ENCODE results near the gene PPP2R3A. TPM values are rescaled to one million over a fixed set of nuclear protein-coding genes. Genes with fewer than 3 reads are reported as not detected.
"Not testable (repeated sequence)": the region's sequence is repeated elsewhere in the genome, so short reads cannot be mapped to it uniquely, and the experiment has no call there.

The PPP2R3A gene
- total RNA-seq, 1 experiment from 2014 or later = not detected

DNA sequence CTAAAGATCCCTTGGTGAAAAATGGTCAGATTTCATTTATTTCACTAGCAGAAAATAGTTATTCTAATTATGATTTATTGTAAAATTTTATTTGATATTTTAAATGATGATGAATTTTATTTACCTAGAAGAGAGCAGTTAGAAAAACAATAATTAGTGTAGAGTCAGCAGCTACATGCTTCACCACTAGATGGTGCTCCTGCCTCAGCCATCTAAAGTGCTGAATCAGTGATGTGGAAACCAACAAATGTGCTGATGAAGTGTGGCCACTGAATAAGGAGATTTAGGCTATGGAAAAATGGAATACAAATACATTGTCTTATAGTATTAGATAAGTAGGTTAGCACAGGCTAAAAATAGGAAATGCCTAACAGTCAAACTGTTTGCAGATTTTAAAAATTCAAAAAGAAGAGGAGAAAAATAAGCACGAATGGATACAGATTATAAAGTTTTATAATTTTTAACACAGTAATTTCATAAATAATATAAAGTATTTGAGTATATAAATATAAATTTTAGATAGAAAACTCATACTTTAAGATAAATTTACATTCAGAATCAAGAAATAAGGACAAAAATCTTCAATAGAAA is 109.8 kb downstream of the PPP2R3A start:
- DNase-seq = peak; percentile 87
- no peaks in the 10 kb centered on the region for H3K9me3 ChIP-seq (ENCODE audit: low read length)
- H3K9me2 ChIP-seq (replicated peaks; ENCODE audit: insufficient read depth, low read length) = no peaks in the 10 kb centered on the region
- H2AFZ ChIP-seq (ENCODE audit: low read length) = no peak overlapping the region
- H4K20me1 ChIP-seq (ENCODE audit: insufficient read depth, low read depth, low read length) = no peaks in the 10 kb centered on the region
- H3K27me3 ChIP-seq (ENCODE audit: low read length) = no peaks in the 10 kb centered on the region
- no peak overlapping the region for H3K4me3 ChIP-seq (ENCODE audit: low read length)
- no peaks in the 10 kb centered on the region for H3K36me3 ChIP-seq (ENCODE audit: insufficient read depth, low read length)
- no peak overlapping the region for H3K9ac ChIP-seq (ENCODE audit: low read length)
- no peak overlapping the region for H3K27ac ChIP-seq (ENCODE audit: low read length)
- H3K4me1 ChIP-seq (ENCODE audit: low read length) = peaks cover 8% of the 10 kb centered on the region
- peak overlapping the region; percentile 10 for H3K4me2 ChIP-seq (ENCODE audit: low read depth, low read length, poor library complexity, severe bottlenecking)
- H3K79me2 ChIP-seq (ENCODE audit: low read length) = no peaks in the 10 kb centered on the region

DNA sequence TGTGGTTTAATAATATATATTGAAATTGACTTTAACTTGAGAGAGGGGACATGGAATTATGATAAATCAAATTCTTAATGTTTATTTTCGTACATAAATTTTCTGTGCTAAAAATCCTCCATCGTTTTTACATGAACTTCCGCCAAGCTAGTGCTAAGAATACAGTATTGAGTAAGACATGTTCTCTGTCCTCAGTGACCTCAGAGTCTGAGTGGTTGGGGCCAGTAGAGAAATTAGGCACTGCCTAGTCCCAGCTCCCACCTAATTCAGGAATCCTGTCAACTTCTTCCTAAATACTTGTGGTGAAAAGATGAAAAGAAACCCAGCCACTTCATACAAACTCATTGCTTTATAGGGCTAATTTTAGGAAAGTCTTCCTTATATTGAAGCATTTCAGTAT is 110.3 kb downstream of the PPP2R3A start:
- Histone ChIP-seq H3K9me3 (ENCODE audit: low read length) (no peaks in the 10 kb centered on the region), H3K9me2 (replicated peaks; ENCODE audit: insufficient read depth, low read length) (no peaks in the 10 kb centered on the region), H3K36me3 (ENCODE audit: insufficient read depth, low read length) (no peaks in the 10 kb centered on the region), H3K4me1 (ENCODE audit: low read length) (peaks cover 8% of the 10 kb centered on the region), H3K27me3 (ENCODE audit: low read length) (no peaks in the 10 kb centered on the region), H4K20me1 (ENCODE audit: insufficient read depth, low read depth, low read length) (no peaks in the 10 kb centered on the region), H3K79me2 (ENCODE audit: low read length) (no peaks in the 10 kb centered on the region), H3K9ac (ENCODE audit: low read length) (no peak overlapping the region), H3K4me3 (ENCODE audit: low read length) (no peak overlapping the region), H2AFZ (ENCODE audit: low read length) (peak overlapping the region; percentile 36; the same call in 1 of the 2 replicates), H3K4me2 (ENCODE audit: low read depth, low read length, poor library complexity, severe bottlenecking) (peak overlapping the region; percentile 10), H3K27ac (ENCODE audit: low read length) (no peak overlapping the region)
- DNase-seq = peak; percentile 49

DNA sequence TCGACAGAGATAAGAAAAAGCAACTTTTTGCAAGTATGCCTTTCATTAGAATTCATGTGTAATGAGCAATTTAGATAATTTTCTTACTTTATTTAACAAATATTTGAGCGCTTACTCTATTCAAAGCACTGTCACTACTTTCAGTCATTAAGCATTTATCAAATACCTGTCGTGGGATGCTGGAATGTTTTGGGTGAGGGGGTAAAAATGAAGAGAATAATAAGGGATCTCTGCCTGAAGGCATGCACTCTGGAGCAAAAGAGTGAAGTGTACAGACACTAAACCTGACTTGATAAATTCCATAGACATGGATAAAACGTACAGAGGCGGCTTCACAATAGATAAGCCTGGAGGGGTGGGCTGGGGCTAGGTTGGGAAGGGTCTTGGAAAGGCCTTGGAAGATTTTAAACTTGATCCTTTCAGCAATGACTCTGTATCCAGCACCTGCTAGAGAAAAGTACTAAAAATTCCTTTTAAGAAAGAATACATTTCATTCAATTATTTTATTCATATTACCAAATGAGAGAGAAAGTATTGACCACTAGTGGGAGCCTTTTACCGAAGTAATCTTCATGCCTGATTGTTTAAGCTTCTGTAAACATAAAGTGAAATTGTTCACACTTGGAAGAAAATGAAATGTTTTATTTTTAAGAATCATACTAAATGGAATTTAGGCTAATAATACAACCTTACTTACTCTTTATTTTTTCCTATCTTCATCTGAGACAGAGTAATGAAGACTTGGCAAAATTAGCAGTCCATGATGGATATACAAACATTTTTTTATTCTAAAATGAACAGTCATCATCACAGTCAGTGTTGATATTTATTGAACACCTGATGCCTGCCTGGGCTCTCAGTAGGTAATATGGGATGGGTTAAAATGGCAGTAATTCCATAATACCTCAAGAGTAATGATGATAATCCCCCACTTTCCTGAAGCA is 113.2 kb downstream of the PPP2R3A start:
- H3K4me2 ChIP-seq (ENCODE audit: low read depth, low read length, poor library complexity, severe bottlenecking) = no peak overlapping the region
- H3K9me3 ChIP-seq (ENCODE audit: low read length) = no peaks in the 10 kb centered on the region
- no peak overlapping the region for H2AFZ ChIP-seq (ENCODE audit: low read length)
- no peaks in the 10 kb centered on the region for H4K20me1 ChIP-seq (ENCODE audit: insufficient read depth, low read depth, low read length)
- H3K9me2 ChIP-seq (replicated peaks; ENCODE audit: insufficient read depth, low read length) = no peaks in the 10 kb centered on the region
- no peak overlapping the region for H3K9ac ChIP-seq (ENCODE audit: low read length)
- H3K36me3 ChIP-seq (ENCODE audit: insufficient read depth, low read length) = no peaks in the 10 kb centered on the region
- H3K4me1 ChIP-seq (ENCODE audit: low read length) = peaks cover 5% of the 10 kb centered on the region
- no peak overlapping the region for H3K27ac ChIP-seq (ENCODE audit: low read length)
- DNase-seq = peak; percentile 63
- no peaks in the 10 kb centered on the region for H3K27me3 ChIP-seq (ENCODE audit: low read length)
- no peaks in the 10 kb centered on the region for H3K79me2 ChIP-seq (ENCODE audit: low read length)
- H3K4me3 ChIP-seq (ENCODE audit: low read length) = no peak overlapping the region

DNA sequence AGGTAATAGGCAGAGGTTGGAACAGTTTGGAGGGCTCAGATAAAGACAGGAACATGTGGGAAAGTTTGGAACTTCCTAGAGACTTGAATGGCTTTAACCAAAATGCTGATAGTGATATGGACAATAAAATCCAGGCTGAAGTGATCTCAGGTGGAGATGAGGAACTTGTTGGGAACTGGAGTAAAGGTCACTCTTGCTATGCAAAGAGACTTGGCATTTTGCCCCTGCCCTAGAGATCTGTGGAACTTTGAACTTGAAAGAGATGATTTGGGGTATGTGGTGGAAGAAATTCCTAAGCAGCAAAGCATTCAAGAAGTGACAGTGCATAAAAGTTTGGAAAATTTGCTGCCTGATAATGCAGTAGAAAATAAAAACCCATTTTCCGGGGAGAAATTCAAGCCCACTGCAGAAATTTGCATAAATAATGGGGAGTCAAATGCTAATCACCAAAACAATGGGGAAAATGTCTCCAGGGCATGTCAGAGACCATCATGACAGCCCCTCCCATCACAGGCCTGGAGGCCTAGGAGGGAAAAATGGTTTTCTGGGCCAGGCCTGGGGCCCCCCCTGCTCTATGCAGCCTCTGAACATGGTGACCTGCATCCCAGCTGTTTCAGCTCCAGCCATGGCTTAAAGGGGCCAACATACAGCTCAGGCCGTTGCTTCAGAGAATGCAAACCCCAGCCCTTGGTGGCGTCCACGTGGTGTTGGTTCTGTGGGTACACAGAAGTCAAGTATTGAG is 118.3 kb downstream of the PPP2R3A start:
- not testable (repeated sequence) for H2AFZ ChIP-seq (ENCODE audit: low read length); H3K4me1 ChIP-seq (ENCODE audit: low read length); H4K20me1 ChIP-seq (ENCODE audit: insufficient read depth, low read depth, low read length); H3K36me3 ChIP-seq (ENCODE audit: insufficient read depth, low read length); H3K9me2 ChIP-seq (replicated peaks; ENCODE audit: insufficient read depth, low read length); H3K79me2 ChIP-seq (ENCODE audit: low read length); DNase-seq; H3K27ac ChIP-seq (ENCODE audit: low read length); H3K4me3 ChIP-seq (ENCODE audit: low read length); H3K9me3 ChIP-seq (ENCODE audit: low read length); H3K27me3 ChIP-seq (ENCODE audit: low read length); H3K4me2 ChIP-seq (ENCODE audit: low read depth, low read length, poor library complexity, severe bottlenecking); H3K9ac ChIP-seq (ENCODE audit: low read length)

DNA sequence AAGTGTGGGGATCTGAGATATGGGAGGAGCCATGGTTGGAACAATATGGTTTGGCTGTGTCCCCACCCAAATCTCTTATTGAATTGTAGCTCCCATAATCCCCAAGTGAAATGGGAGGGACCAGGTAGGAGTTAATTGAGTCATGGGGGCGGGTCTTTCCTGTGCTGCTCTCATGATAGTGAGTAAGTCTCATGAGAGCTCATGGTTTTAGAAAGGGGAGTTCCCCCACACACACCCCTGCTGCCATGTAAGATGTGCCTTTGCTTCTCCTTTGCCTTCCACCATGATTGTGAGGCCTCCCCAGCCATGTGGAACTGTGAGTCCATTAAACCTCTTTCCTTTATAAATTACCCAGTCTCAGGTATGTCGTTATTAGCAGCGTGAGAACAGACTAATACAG is 119.5 kb downstream of the PPP2R3A start:
- not testable (repeated sequence) for DNase-seq; H3K79me2 ChIP-seq (ENCODE audit: low read length); H3K36me3 ChIP-seq (ENCODE audit: insufficient read depth, low read length); H3K9me3 ChIP-seq (ENCODE audit: low read length); H4K20me1 ChIP-seq (ENCODE audit: insufficient read depth, low read depth, low read length); H3K9ac ChIP-seq (ENCODE audit: low read length); H3K4me2 ChIP-seq (ENCODE audit: low read depth, low read length, poor library complexity, severe bottlenecking); H3K4me1 ChIP-seq (ENCODE audit: low read length); H3K9me2 ChIP-seq (replicated peaks; ENCODE audit: insufficient read depth, low read length); H3K27ac ChIP-seq (ENCODE audit: low read length); H3K4me3 ChIP-seq (ENCODE audit: low read length); H3K27me3 ChIP-seq (ENCODE audit: low read length); H2AFZ ChIP-seq (ENCODE audit: low read length)

DNA sequence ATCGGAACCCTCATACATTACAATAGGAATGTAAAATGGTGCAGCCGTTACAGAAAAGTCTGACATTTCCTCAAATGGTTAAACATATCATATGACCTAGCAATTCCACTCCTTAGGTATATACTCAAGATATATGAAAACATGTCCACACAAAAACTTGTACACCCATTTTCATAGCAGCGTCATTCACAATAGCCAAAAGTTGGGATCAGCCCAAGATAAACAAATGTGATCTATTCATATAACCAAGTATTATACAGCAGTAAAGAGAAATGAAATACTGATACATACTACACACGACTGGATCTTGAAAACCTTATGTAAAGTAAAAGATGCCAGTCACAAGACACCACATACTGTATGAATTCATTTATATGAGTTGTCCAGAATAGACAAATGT is 128.2 kb downstream of the PPP2R3A start:
- no peaks in the 10 kb centered on the region for H3K36me3 ChIP-seq (ENCODE audit: insufficient read depth, low read length)
- H3K4me2 ChIP-seq (ENCODE audit: low read depth, low read length, poor library complexity, severe bottlenecking) = no peak overlapping the region
- no peak overlapping the region for H3K4me3 ChIP-seq (ENCODE audit: low read length)
- H2AFZ ChIP-seq (ENCODE audit: low read length) = no peak overlapping the region
- H3K4me1 ChIP-seq (ENCODE audit: low read length) = no peaks in the 10 kb centered on the region
- H3K9me3 ChIP-seq (ENCODE audit: low read length) = no peaks in the 10 kb centered on the region
- no peaks in the 10 kb centered on the region for H4K20me1 ChIP-seq (ENCODE audit: insufficient read depth, low read depth, low read length)
- no peaks in the 10 kb centered on the region for H3K79me2 ChIP-seq (ENCODE audit: low read length)
- no peak for DNase-seq
- H3K27me3 ChIP-seq (ENCODE audit: low read length) = no peaks in the 10 kb centered on the region
- no peak overlapping the region for H3K27ac ChIP-seq (ENCODE audit: low read length)
- H3K9me2 ChIP-seq (replicated peaks; ENCODE audit: insufficient read depth, low read length) = no peaks in the 10 kb centered on the region
- no peak overlapping the region for H3K9ac ChIP-seq (ENCODE audit: low read length)

DNA sequence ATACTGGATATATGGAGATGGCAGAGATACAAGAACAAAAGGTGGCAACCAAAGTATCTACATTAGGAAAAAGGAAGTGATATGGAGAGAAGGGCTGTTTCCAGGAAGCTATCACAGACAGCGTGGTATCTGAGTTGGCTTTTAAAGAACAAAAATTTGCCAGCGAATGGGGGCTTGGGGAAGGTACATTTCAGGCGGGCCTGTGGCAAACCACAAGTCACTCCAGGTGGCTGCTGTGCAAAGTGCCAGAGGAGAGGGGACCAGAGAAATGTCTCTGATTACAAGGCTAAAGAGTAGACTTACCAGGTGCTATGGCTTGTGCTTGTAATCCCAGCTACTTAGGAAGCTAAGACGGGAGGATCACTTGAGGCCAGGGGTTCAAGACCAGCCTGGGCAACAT is 139.5 kb downstream of the PPP2R3A start:
- Histone ChIP-seq H3K27ac (ENCODE audit: low read length) (no peak overlapping the region), H3K4me3 (ENCODE audit: low read length) (no peak overlapping the region), H3K27me3 (ENCODE audit: low read length) (no peaks in the 10 kb centered on the region), H3K9me2 (replicated peaks; ENCODE audit: insufficient read depth, low read length) (no peaks in the 10 kb centered on the region), H3K9me3 (ENCODE audit: low read length) (no peaks in the 10 kb centered on the region), H3K79me2 (ENCODE audit: low read length) (no peaks in the 10 kb centered on the region), H3K36me3 (ENCODE audit: insufficient read depth, low read length) (no peaks in the 10 kb centered on the region), H3K4me2 (ENCODE audit: low read depth, low read length, poor library complexity, severe bottlenecking) (no peak overlapping the region), H4K20me1 (ENCODE audit: insufficient read depth, low read depth, low read length) (no peaks in the 10 kb centered on the region), H2AFZ (ENCODE audit: low read length) (no peak overlapping the region), H3K4me1 (ENCODE audit: low read length) (peaks cover 14% of the 10 kb centered on the region), H3K9ac (ENCODE audit: low read length) (no peak overlapping the region)
- DNase-seq = no peak

DNA sequence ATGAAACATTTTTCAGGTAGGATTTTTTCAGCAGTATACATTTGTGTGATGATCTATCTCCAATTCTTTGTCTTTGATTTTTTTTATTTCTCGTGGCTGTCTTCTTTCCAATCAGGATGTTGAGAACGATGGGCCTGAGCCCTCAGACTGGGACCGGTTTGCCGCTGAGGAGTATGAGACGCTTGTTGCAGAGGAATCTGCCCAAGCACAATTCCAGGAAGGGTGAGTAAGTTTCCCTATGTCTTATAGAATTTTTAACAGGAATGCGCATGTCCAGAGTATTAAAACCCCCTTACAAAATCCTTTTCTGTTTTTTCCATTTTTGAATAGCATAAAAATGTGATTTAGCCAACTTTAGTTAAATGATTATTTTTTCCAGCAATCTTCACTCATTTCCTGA is 140.6 kb downstream of the PPP2R3A start:
- Histone ChIP-seq H4K20me1 (ENCODE audit: insufficient read depth, low read depth, low read length) (no peaks in the 10 kb centered on the region), H3K79me2 (ENCODE audit: low read length) (no peaks in the 10 kb centered on the region), H3K27me3 (ENCODE audit: low read length) (no peaks in the 10 kb centered on the region), H3K4me1 (ENCODE audit: low read length) (peaks cover 14% of the 10 kb centered on the region), H3K36me3 (ENCODE audit: insufficient read depth, low read length) (no peaks in the 10 kb centered on the region), H3K9ac (ENCODE audit: low read length) (no peak overlapping the region), H3K9me2 (replicated peaks; ENCODE audit: insufficient read depth, low read length) (no peaks in the 10 kb centered on the region), H3K4me2 (ENCODE audit: low read depth, low read length, poor library complexity, severe bottlenecking) (no peak overlapping the region), H3K4me3 (ENCODE audit: low read length) (no peak overlapping the region), H2AFZ (ENCODE audit: low read length) (no peak overlapping the region), H3K9me3 (ENCODE audit: low read length) (no peaks in the 10 kb centered on the region), H3K27ac (ENCODE audit: low read length) (no peak overlapping the region)
- DNase-seq = no peak
